Measurements from ENCODE around the gene NISCH.

The NISCH gene

DNA sequence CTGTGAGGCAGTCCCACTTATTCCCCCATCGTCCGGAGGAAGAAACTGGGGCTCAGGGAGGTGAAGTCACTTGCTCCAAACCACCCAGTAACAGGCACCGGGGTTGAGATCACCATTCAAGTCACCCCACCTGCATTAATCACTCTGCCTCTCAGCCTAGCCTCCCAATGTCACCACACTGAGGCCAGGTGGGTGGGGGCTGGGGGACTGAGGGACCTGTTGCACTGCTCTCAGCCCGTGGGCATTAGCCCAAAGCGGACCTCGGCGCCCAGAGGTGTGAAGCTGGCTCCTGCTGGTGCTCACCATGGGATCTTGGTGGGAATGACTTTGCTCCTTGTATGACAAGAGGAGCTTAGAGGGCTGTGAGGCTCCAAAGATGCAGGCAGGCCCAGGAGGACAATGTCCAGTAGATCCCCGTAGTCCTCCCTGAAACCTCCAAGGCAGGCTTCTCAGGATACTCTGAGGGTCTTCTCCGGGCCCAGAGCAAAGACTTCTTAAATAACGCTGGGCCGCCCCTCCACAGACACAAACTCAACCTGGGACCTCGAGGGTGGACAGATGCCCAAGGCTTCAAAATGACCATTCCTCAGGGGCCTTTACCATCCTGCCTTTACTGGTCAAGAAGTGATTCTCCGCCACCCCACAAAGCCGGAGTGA, 76.6 kb downstream of the NISCH start:
- no peak for TF ChIP-seq CTCF (IDR thresholded peaks at IDR 0.05; ENCODE audit: low read depth, low read length)
- H3K4me3 ChIP-seq (ENCODE audit: low read length) = peak overlapping the region; percentile 90
- H3K4me2 ChIP-seq (ENCODE audit: low read length) = peak overlapping the region; percentile 83
- H2AFZ ChIP-seq (ENCODE audit: low read depth, low read length) = no peak overlapping the region
- H4K20me1 ChIP-seq (ENCODE audit: insufficient read depth, low read length) = peaks cover 23% of the 10 kb centered on the region
- H3K27me3 ChIP-seq (ENCODE audit: low read depth, low read length) = no peaks in the 10 kb centered on the region
- peaks cover 40% of the 10 kb centered on the region for H3K79me2 ChIP-seq (ENCODE audit: low read length)
- no peaks in the 10 kb centered on the region for H3K9me3 ChIP-seq (ENCODE audit: insufficient read depth, low read length)
- H3K4me1 ChIP-seq (ENCODE audit: low read length) = peaks cover 21% of the 10 kb centered on the region
- peak overlapping the region; percentile 86 for H3K9ac ChIP-seq (ENCODE audit: low read length)
- H3K27ac ChIP-seq (ENCODE audit: low read length) = no peak overlapping the region
- H3K36me3 ChIP-seq (replicated peaks; ENCODE audit: low read depth, low read length) = peaks cover 18% of the 10 kb centered on the region

DNA sequence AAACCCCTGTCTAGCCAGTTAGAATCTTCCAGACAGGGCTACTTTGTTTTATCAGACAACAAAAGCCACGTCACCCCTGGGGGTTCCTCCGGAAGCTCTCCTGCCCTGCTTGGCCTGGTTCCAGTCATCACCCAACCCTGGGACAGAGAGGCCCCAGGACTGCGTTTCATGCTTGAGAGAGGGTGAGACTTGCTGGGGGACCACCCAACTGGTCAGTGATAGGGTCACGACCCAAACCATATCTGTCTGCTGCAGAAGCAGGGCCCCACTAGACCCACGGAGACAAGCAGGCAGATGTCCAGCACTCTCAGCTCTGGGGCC, 77.1 kb downstream of the NISCH start:
- H3K79me2 ChIP-seq (ENCODE audit: low read length) = peaks cover 44% of the 10 kb centered on the region
- peaks cover 23% of the 10 kb centered on the region for H3K4me1 ChIP-seq (ENCODE audit: low read length)
- H3K9me3 ChIP-seq (ENCODE audit: insufficient read depth, low read length) = no peaks in the 10 kb centered on the region
- H3K4me3 ChIP-seq (ENCODE audit: low read length) = peak overlapping the region; percentile 90
- peaks cover 14% of the 10 kb centered on the region for H3K36me3 ChIP-seq (replicated peaks; ENCODE audit: low read depth, low read length)
- no peaks in the 10 kb centered on the region for H3K27me3 ChIP-seq (ENCODE audit: low read depth, low read length)
- no peak overlapping the region for H2AFZ ChIP-seq (ENCODE audit: low read depth, low read length)
- H4K20me1 ChIP-seq (ENCODE audit: insufficient read depth, low read length) = peaks cover 26% of the 10 kb centered on the region
- H3K9ac ChIP-seq (ENCODE audit: low read length) = peak overlapping the region; percentile 86
- H3K27ac ChIP-seq (ENCODE audit: low read length) = no peak overlapping the region
- TF ChIP-seq EZH2phosphoT487 (IDR thresholded peaks at IDR 0.05; ENCODE audit: low read depth) = no peak
- no peak for TF ChIP-seq CTCF (IDR thresholded peaks at IDR 0.05; ENCODE audit: low read depth, low read length)
- H3K4me2 ChIP-seq (ENCODE audit: low read length) = peak overlapping the region; percentile 83

DNA sequence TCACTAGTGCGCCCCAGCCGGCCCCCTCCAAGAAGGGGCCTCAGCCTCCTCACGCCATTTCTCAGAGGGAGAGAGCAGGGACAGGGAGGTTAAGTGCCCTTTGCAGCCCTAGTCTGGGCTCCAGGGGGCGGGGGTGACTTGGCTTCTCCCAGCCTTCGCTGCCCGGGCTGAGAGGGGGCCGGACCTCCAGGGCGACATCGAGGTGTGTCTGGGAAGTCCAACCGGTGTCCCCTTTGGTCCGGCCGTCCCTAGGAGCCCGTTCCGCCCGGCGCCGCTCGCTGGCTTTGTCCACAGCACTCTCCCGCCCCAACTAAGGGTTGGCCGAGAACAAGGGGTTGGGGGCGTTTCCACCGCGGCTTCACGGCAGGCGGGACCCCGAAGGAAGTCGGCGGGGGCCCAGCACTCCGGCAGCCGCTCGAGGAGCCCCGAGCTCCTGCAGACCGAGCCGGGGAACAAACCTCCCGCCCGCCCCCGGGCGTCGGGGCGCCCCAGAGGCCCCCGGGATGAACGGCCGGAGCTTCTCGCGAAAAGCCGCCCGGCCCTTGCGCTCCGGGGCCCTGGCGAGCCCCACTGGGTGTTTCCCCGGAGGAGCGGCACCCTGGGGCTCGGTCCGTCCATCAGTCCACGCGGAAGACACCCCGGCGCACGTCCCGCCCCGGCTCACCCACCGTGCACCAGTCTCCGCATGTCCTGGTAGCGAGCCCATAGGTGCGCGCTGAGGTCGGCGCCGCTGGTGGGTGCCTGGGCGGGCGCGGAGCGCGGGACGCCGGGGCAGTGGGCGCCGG, 77.6 kb downstream of the NISCH start:
- Histone ChIP-seq H3K9me3 (ENCODE audit: insufficient read depth, low read length) (no peaks in the 10 kb centered on the region), H3K4me1 (ENCODE audit: low read length) (peaks cover 28% of the 10 kb centered on the region), H3K27ac (ENCODE audit: low read length) (peak overlapping the region; percentile 25; the same call in 1 of the 2 replicates), H3K4me2 (ENCODE audit: low read length) (peak overlapping the region; percentile 83), H3K9ac (ENCODE audit: low read length) (peak overlapping the region; percentile 86), H2AFZ (ENCODE audit: low read depth, low read length) (0 out of 2 replicates have a peak overlapping the region, but pooled peaks have one; percentile 8), H3K27me3 (ENCODE audit: low read depth, low read length) (no peaks in the 10 kb centered on the region), H4K20me1 (ENCODE audit: insufficient read depth, low read length) (peaks cover 31% of the 10 kb centered on the region), H3K79me2 (ENCODE audit: low read length) (peaks cover 50% of the 10 kb centered on the region), H3K36me3 (replicated peaks; ENCODE audit: low read depth, low read length) (peaks cover 9% of the 10 kb centered on the region), H3K4me3 (ENCODE audit: low read length) (peak overlapping the region; percentile 90)
- no peak for TF ChIP-seq EZH2phosphoT487 (IDR thresholded peaks at IDR 0.05; ENCODE audit: low read depth)
- TF ChIP-seq CTCF (IDR thresholded peaks at IDR 0.05; ENCODE audit: low read depth, low read length) = no peak

DNA sequence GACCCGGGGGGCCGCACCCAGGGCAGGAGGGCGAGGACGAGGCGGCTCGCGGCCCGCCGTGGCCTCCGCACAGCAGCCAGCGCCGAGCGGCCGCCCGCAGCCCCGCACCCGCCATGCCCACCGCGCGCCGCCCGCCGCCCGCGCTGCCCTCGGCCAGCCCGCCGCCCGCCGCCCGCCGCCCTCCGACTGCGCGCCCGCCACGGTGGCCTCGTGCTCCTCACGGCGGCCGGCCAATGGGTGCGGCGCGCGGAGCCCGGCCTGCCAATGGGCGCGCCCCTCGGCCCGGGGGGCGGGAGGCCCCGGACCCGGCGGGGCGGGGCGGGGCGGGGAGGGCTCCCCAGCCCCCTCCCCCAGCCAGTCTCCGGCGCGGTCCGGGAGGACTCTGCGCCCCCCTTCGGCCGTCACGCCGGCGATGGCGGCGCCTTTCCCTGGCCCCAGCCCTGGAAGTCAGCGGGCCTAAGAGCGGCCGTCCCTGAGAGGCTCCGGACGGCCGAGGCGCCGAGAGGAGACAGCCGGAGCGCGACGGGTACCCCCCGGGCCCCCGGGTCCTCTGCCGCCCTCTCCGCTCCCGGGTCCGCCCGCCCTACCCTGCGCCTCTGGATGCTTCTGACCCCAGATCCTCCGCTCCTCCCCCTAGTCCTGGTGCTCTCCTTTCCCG, 78.3 kb downstream of the NISCH start, which contains the start of gene NT5DC2:
Gene NT5DC2 (minus strand): TSS at position 235 of the 658 bp plus-strand sequence. CDS start 120 bp downstream, at position 115.
- Histone ChIP-seq H3K9ac (ENCODE audit: low read length) (peak within 1 kb of the TSS; percentile 86), H3K4me3 (ENCODE audit: low read length) (peak within 1 kb of the TSS; percentile 90), H4K20me1 (ENCODE audit: insufficient read depth, low read length) (peaks cover 31% of the 10 kb centered on the region), H3K9me3 (ENCODE audit: insufficient read depth, low read length) (no peaks in the 10 kb centered on the region), H3K79me2 (ENCODE audit: low read length) (peaks cover 57% of the 10 kb centered on the region), H3K27me3 (ENCODE audit: low read depth, low read length) (no peaks in the 10 kb centered on the region), H3K4me1 (ENCODE audit: low read length) (peaks cover 30% of the 10 kb centered on the region), H3K4me2 (ENCODE audit: low read length) (peak within 1 kb of the TSS; percentile 83), H3K36me3 (replicated peaks; ENCODE audit: low read depth, low read length) (peaks cover 4% of the 10 kb centered on the region), H2AFZ (ENCODE audit: low read depth, low read length) (peak within 1 kb of the TSS; percentile 82), H3K27ac (ENCODE audit: low read length) (peak within 1 kb of the TSS; percentile 28; the same call in 1 of the 2 replicates)
- TF ChIP-seq EZH2phosphoT487 (IDR thresholded peaks at IDR 0.05; ENCODE audit: low read depth) (no peak), CTCF (IDR thresholded peaks at IDR 0.05; ENCODE audit: low read depth, low read length) (0 out of 2 replicates have a peak, but pooled peaks have one; percentile 18)

Measured in OCI-LY3 (cell line).